ENCODE measurements around the gene PRKAR1A.

The PRKAR1A gene

DNA sequence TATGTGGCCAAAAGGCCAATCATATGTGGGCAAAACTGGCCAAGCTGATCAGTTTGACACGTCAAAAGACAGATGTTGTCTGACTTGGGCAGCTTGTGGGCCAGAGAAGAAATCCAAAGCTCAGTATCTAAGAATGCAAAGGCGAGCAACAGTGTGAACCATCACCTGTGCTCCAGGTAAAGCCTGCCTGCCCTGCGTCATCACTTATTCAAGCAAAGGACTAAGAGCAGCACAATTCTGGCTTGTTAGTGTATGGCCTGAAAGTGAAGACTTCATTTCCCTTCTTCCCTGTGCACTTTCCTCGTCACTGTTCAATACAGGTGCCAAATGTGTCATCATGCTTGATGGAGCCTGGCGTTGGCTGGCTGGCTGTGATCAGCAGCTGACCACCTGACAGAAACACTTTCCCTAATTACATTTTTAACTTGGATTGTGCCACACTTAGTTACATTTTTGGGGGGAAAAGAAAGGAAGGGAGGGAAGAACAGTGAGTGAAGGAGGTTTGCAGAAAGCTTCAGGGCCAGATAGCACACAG is 84.2 kb downstream of the PRKAR1A start:
- no peak overlapping the region for H3K4me3 ChIP-seq (ENCODE audit: low read depth, low read length)
- TF ChIP-seq, protein P1, sequence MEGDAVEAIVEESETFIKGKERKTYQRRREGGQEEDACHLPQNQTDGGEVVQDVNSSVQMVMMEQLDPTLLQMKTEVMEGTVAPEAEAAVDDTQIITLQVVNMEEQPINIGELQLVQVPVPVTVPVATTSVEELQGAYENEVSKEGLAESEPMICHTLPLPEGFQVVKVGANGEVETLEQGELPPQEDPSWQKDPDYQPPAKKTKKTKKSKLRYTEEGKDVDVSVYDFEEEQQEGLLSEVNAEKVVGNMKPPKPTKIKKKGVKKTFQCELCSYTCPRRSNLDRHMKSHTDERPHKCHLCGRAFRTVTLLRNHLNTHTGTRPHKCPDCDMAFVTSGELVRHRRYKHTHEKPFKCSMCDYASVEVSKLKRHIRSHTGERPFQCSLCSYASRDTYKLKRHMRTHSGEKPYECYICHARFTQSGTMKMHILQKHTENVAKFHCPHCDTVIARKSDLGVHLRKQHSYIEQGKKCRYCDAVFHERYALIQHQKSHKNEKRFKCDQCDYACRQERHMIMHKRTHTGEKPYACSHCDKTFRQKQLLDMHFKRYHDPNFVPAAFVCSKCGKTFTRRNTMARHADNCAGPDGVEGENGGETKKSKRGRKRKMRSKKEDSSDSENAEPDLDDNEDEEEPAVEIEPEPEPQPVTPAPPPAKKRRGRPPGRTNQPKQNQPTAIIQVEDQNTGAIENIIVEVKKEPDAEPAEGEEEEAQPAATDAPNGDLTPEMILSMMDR (IDR thresholded peaks at IDR 0.05; ENCODE audit: low read depth, low read length), result no peak

DNA sequence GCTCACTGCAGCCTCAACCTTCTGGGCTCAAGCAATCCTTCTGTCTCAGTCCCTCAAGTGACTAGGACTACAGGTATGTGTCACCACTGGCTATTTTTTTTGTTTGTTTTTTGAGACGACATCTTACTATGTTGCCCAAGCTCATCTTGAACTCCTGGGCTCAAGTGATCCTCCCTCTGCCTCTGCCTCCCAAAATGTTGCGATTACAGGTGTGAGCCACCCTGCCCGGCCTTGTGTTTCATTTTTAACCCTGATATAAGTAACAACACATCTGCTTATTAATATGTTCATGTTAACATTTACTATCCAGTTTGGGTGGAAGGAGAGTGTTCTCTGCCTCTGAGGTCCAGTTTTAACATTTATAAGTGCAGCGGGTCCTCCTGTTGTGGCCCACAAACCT is 85.8 kb downstream of the PRKAR1A start:
- TF ChIP-seq, protein P1 (IDR thresholded peaks at IDR 0.05; ENCODE audit: low read depth, low read length), result no peak
- H3K4me3 ChIP-seq (ENCODE audit: low read depth, low read length), result no peak overlapping the region

DNA sequence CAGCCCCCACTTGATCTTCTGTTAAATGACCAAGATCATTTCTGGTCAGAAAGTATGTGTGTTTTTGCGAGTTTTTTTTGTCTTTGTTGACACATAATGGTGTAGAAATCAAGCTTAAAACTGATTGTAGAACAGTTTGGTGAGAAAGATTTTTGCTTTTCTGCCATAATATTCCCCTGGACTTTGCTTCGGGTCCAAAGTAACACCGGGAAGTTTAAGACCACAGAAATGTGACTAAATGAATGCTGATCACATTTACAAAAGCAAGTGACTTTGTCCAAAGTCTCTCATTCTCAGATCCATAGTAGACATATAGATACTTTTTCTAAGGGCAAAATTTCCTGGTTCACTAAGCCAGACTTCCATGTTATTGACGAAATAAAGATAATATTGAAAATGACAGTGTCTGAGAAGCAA is 86.3 kb downstream of the PRKAR1A start:
- TF ChIP-seq, protein P1 (IDR thresholded peaks at IDR 0.05; ENCODE audit: low read depth, low read length), result no peak
- no peak overlapping the region for H3K4me3 ChIP-seq (ENCODE audit: low read depth, low read length)

DNA sequence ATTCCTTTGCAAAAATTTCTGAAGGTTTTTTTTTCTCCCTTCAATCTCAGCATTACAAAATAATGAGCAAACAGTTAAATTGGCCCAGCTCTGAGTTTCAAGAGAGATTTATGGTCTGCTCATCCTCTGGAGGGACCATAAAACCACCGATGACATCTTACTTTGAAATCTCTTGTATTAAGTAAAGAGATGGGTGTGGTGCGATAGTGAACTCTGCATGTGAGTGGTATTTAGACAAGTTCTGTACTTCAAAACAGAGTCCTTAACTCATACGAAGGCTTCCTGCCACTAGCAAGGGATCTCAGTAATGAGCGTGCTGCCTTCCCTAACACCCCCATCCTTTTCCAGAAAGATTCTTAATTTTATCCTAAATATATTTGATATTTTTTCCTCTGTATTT is 86.9 kb downstream of the PRKAR1A start:
- TF ChIP-seq, protein P1 (IDR thresholded peaks at IDR 0.05; ENCODE audit: low read depth, low read length), result no peak
- no peak overlapping the region for H3K4me3 ChIP-seq (ENCODE audit: low read depth, low read length)

DNA sequence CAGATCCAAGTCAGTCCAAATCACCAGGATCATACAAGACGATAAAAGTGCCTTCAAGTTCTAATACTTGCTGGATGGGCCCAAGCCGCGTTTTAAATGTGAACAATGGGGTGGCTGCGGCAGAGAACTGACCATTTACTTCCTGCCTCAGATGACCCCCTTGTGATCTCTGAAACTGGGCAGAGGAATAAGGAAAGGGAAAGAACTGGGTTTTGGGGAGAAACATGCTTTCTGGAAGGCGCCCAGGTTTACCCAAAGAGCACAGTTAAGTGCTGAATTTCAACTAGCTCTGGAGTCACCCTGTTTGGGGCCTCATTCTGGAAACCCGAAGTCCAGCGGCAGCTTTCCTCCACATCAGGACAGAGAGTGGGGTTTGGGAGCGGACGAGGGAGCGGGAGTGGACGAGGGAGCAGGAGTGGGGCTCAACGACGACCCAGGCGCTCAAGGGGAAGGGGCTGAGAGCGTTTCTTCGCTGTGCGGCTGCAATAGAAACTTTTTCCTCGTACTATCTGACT is 87.4 kb downstream of the PRKAR1A start:
- TF ChIP-seq, protein P1 (IDR thresholded peaks at IDR 0.05; ENCODE audit: low read depth, low read length), result no peak
- no peak overlapping the region for H3K4me3 ChIP-seq (ENCODE audit: low read depth, low read length)

DNA sequence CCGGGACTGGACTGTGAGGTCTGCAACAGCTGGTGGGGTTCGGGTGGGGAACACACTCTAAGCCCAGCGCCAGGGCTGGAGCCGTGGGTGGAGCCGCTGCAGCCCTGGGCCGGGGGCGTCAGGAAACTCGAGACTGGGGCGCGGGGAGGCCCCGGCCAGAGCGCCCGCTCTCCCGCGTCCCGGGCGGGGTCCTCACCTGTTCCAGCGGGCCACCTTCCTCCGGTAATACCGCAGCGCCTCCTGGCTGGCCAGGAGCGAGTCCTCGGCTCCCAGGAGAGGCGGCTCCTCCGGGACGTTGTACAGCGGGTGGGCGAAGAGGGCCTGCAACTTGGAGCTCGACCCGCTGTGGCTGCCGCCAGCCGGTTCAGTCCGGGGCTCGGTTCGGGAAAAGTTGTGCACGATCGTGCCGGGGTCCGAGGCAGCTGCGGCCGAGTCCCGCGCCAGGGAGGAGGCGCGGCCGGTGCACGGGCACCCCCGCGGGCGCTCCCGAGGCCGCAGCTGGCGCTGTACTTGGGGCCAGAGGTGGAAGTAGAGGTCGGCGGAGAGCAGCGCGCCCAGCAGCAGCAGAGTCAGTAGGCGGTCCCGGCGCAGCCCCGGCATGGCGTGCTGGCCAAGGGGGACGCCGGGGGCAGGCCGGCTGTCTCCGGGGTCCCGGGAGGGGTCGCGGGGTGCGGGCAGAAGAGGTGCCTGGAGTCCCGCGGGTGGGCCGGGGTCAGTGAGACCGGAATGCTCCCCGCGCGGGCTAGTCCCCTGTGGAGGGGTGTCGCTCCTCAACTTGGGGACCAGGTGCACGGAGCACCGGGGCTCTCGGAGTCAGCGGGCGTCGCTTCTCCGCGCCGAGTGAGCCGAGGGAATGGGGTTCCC is 88.1 kb downstream of the PRKAR1A start:
- no peak overlapping the region for H3K4me3 ChIP-seq (ENCODE audit: low read depth, low read length)

More for the DNA sequence above, 88.1 kb downstream of the PRKAR1A start:
- TF ChIP-seq, protein P1 (IDR thresholded peaks at IDR 0.05; ENCODE audit: low read depth, low read length), result no peak

Measured in WI38 (cell line).